GM19438 (cell line): Measurements from ENCODE around the gene MCC.
A peak's percentile ranks its signal among the peaks of the same experiment; 100 is the strongest.

Source experiments
- ATAC-seq: cut with Tn5 transposase; IDR thresholded peaks from one replicate; pipeline ENCODE4 v1.9.1; 2021; ENCODE audit warnings: low read depth; ENCODE audit not compliant: unreplicated experiment

The MCC gene

DNA sequence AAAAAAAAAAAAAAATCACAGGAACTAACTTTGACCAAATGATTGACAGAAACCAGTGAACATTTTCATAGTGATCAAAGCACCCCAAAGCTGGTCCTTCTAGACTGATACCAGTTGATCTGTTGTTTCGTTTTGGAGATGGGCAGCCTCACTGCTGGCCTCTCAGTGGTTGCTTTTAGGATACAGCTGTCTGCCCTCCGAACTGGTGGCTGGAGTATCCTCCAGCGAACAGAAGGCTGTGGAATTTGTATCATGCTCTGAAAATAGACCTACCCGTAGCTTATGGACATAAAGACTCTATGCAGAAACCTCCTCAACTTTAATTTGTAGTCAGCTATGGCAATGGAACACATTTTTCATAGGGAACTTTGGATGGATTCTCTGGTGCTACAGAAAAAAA lies 462.7 kb downstream of the MCC start:
- ATAC-seq = no peak

GRCh38 chr5:113024076-113024697 lies 464.1 kb downstream of the MCC start:
- no peak for ATAC-seq

DNA sequence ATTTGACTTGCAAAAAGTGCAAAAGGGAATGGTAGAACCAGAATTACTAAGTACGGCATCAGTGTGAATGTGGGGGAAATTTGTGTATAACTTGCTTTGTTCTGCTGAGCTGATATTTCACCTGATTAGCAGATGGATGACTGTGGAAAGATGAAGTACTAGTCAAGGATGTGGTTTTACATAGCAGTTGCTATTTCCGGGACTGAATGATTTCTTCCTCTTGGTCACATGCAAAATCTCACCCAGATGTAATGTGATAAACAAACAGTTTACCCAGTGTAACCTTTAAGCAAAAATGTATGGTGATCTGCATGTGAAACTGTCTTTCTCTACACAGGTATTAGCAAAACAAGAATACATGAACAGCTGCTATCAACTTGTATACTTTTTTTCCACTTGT lies 465.6 kb downstream of the MCC start:
- ATAC-seq = peak; percentile 86

DNA sequence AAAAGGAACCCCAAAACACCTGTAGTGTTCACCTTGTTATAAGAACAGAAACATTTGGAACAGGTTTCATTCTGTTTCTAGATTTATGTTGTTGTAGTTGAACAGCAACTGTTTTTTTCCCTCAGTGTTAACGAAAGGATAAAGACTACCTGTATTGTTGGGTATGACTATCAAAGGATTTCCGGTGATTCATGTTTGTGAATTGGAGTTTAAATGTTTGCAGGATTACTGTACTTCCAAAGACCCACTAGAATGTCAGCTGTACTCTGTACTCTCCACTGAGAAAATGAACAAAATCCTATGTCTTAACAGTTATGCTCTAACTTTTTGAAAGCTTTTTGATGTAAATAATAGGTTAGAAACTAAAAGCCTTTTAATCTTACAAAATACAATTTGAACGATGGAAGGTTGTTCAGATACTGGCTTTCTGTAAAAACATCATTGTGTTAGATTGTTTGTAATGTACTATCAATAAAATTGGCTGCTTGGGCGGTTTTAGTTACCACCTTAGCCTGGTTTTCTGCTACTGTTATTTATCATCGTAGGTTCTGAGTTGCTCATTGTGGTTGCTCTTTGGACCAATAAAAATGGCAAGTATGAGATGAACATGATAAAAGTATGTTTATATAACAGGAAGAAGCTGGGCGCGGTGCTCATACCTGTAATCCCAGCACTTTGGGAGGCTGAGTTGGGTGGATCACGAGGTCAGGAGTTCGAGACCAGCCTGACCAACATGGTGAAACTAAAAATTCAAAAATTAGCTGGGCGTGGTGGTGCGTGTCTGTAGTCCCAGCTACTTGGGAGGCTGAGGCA lies 467.6 kb downstream of the MCC start:
- no peak for ATAC-seq

DNA sequence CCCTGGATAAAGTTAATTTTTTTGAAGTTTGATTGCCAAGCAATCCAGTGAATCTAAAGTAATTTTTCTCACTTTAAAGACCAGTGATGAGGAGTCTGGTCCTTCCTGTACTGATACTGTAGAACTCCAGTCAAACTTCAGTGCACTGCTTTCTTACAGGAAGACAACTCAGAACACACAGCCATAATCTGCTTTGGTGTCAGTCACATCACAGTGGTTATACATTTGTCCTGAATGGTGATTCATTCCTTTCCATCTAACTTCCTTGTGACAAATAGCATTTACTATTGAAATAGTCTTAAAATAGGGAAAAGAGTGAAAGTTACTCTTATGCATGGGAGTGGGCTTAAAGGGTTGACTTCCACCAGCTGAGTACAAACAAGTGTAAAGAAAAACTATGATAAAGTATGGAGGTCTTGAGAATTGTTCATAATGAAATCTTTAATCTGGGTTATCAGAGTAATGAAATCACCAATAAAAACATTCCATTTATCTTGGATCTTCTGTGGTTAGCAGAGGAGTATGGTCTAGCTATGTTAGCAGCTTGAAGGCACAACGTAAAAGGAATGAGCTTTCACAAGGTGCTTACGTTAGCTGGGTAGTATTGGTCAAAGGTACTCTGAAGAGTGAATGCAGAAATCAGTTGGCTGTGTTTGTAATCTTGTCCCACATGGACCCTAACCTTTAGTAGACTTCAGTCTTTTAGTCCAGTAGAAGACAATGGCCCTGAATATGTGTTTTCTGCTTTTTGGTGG lies 470.2 kb downstream of the MCC start:
- no peak for ATAC-seq

- no peak for ATAC-seq
Observed at GRCh38 chr5:113005454-113005853, 482.8 kb downstream of the MCC start.

GRCh38 chr5:113003763-113004162 lies 484.5 kb downstream of the MCC start:
- no peak for ATAC-seq

- ATAC-seq = no peak
Observed at GRCh38 chr5:113002423-113002822, 485.8 kb downstream of the MCC start.

DNA sequence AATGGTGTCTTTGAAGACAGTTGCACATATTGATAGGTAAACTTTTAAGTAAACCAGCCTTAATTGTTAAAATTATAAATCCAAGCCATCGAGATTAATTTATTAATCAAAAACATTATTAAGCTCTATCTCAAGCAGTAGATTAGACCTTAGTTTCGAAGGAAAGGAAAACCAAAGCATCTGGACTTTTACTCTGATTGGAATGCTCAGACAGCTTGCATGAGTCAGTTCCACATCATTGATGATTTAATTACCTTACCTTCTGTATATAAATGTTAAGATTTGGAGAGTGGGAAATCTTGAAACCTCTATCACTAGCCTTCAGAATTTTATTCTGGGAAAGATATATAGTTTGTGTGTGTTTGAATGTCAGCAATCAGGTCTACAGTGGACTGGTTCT lies 487.8 kb downstream of the MCC start:
- ATAC-seq = no peak

GRCh38 chr5:112998296-112998695 lies 490.0 kb downstream of the MCC start:
- no peak for ATAC-seq

DNA sequence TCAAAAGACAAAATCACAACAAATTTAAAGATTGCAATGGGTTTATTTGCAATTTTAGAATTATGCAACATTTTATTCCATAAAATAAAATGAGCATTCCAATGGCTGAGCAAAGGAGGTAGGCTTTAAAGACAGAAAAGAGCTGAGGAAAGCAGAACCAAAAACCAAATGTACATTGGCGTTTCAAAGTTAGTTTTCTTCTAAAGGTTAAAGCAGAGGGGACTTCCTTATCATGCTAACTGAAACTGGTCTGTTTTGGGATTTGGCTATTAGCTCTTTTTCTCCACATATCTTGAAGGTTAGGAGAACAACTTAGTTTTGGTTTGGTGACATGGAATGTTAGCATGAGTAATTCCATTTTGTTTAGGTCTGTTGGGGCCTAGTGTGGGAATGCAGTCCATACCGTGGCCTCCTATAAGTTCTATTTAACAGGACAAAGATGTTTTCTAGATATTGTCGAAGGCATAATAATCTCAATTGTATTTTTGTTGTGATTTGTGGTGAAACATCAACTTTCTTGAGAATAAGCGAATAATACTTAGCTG lies 491.4 kb downstream of the MCC start:
- no peak for ATAC-seq

DNA sequence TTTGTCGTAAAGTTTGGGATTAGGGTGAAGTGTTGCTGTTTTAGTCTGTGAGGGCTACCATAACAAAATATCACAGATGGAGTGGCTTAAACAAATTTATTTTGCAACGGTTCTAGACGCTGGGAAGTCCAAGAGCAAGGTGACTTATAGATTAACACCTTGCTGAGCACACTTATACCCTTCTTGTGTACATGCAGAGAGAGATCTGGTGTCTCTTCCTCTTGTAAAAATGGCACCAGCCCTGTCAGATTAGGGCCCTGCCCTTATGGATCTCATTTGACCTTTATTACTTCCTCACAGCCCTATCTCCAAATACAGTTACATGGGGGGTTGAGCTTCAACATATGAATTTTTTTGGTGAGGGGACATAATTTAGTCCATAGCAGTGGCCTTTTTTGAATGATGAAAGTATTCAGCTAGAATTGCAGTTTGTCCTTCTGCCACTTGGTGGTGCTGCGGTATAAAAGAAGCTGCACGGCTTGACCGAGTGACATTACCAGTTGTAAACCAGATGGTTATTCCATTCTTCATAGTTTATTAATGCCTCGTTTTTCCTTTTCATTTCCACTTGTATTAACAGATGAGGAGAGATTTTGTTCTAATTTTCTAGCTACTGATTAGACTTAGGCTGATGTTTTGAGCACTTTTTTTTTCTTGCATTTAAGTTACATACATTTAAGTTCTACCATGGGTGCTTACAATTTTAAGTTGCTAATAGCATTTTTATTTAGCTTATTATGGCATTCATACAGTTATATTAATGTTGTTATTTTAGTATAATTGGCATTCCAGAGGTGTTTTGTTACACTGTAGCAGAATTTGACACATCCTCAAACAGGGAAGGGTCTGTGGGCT lies 492.3 kb downstream of the MCC start:
- ATAC-seq = peak; percentile 68

DNA sequence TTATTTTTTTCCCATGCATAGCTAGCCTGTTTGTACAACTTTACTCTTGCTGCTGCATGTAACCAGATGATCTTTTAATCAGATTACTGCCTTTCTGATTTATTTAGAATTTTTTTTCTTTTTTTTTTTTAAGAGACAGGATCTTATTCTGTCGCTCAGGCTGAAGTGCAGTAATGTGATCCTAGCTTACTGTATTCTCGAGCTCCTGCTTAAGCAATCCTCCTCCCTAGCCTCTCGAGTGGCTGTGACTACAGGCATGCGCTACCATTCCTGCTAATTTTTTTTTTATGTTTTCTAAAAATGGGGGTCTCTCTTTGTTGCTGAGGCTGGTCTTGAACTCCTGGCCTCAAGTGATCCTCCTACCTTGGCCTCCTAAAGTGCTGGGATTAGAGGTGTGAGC lies 502.0 kb downstream of the MCC start:
- no peak for ATAC-seq

- ATAC-seq = no peak
Observed at GRCh38 chr5:112983363-112983762, 504.9 kb downstream of the MCC start.

- ATAC-seq = no peak
Observed at GRCh38 chr5:112979723-112980122, 508.5 kb downstream of the MCC start.

GRCh38 chr5:112978836-112979235 lies 509.4 kb downstream of the MCC start:
- no peak for ATAC-seq

DNA sequence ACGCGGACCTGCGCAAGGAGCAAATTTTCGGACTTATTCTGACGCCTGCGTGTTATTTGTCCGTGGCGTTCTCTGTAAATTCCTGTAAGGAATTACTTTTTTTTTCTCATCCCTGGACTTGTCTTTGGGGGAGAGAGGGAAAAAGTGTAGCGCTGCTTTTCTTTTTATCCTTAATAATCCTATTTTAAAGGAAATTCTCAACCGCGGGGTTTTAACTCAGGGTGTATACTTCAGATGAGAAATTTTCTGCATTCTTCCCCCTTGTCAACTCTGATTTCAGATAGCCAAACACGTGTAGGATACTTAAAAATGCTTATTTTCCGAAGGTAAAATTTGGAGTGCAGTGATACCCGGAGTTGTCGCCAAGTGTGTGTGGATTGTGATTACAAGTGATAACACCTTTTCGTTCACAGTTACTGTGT lies 510.8 kb downstream of the MCC start:
- ATAC-seq = no peak

DNA sequence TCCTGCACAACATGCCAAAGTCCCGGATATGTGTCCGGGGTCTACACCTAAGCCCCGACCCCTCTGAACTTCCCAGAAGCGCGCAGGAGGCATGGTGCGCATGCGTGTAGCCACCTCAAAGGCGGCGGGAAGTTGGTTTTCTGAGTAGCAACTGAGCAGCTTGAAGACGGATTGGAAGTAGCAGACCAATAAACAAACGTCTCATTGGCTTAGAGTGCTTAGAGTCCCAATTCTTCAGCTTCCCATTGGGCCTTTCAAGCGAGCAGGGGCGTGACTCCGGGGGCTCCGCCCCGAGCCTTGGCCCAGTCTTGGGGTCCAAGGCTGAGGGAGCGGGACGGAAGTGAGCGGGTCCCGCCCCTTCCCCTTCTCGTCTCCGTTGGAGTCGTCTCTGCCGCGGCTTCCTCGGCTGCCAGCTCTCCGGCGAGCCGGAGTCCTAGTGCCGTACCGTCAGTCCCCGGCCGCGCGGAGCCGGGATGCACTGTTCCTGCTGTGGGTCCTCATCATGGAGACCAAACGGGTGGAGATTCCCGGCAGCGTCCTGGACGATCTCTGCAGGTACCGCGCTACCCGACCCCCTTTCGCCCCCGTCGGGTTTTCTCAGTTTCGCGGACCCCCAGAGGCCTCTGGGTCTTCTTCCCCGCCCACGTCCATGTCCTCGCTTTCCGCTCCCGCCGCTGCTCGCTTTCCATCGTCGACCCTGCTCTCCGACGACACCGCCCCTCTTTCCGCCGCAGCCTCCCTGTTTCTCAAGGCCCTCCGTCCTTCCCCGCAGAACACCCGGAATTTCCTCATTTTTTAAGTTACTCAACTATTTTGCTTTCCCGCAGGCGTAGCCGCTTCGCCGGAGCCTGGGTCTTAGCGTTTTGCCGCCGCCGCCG lies 511.6 kb downstream of the MCC start, which contains the start of gene DCP2:
TSS of gene DCP2 (plus strand) at position 367 of the 878 bp plus-strand sequence. CDS start at position 503, 136 bp downstream.
- ATAC-seq = peak; percentile 97

DNA sequence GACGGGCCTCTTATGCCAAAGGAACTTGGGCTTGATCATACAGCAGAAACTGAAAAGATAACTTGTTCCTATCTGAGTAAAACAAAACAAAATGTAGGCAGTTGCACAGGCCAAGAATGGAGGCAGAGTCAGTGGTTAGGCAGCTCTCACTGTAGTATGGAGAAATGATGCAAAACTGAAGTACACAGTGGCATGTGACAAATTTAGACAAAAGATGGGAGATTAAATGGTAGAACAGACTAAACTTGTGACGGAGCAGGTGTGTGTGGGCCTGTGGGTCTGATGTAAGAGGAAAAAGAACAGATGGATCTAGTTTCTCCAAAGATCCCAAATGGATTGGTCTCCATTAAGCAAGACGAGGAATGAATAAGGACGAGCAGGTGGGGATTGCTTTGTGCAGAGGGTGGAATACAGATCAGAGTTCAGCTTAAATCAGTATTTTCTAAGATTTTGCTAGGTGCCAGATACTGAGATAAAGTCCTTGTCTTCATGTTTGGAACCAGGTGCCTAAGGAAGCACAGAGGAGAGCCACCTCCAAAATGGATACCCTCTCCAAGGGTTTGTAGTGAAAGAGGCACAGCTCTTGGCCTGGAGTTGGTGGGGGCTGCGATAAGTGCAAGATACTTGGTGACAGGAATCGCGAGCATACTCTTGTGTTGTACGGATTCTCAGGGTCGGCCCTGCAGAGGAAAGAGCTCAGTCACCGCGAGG lies 512.4 kb downstream of the MCC start:
- peak; percentile 15 for ATAC-seq
